Urothelium cell line (cell line): ENCODE measurements around the gene RNF144A.
"Not testable (repeated sequence)": the region's sequence is repeated elsewhere in the genome, so short reads cannot be mapped to it uniquely, and the experiment has no call there.

Experiments used
- DNase-seq: peaks from one replicate; pipeline ENCODE4 v3.0.0; 2011; ENCODE audit warnings: low spot score, mixed read lengths
- FAIRE-seq: peaks from 2 replicates; lab custom pipeline; 2011; peaks lifted over from hg19 to GRCh38; lab: Jason Lieb, UNC

The RNF144A gene

DNA sequence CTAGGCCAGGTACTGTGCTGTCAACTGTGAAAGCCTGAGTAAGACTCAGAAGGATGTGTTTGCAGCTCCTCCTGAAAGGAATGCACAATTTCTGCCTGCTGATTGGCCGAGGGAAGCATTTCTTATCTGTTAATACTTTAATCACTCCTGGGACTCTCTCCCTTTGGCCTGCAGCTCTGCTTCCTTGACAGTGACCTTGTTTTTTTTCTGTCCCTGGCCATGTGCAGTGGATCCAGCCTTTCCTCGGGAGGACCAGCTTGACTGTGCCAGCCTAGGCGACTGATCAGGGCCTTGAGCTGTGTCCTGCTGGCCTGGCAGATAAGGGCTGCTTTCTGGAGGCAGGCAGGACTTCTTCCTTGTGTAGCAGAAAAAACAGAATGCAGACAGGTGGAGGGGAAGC lies 10.0 kb downstream of the RNF144A start:
- FAIRE-seq (no peak), DNase-seq (no peak)

- no peak for DNase-seq
- no peak for FAIRE-seq
Observed at GRCh38 chr2:6927753-6928152, 10.5 kb downstream of the RNF144A start.

GRCh38 chr2:6928452-6928851 lies 11.2 kb downstream of the RNF144A start:
- FAIRE-seq = no peak
- no peak for DNase-seq

DNA sequence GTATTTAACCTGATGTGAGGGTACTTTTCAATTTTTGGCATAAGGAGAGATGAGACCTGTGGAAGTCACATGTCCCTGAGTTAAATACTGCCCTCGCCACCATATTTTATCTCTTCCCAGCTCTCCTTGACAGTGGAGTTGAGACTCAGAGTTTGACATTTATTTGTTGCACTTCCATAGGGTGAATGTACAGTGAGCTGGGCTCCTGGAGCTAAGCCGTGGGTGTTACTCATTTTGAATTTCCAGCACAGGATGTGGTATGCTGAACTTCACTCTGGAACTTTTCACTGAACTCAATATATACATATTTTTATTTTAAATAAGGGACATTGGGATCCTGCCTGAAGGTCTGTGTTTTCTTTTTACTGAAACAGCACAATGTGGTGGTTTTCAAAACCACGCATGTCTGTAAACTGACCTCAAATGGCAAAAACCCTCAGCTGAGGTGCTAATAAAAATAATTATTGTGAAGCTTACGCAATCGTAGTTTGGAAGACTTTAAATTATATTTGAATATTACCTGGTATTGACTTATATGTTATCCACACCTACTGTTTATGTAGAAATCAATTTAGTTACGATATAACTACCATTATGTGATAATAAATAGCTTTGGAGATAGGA lies 12.1 kb downstream of the RNF144A start:
- DNase-seq (no peak), FAIRE-seq (no peak)

DNA sequence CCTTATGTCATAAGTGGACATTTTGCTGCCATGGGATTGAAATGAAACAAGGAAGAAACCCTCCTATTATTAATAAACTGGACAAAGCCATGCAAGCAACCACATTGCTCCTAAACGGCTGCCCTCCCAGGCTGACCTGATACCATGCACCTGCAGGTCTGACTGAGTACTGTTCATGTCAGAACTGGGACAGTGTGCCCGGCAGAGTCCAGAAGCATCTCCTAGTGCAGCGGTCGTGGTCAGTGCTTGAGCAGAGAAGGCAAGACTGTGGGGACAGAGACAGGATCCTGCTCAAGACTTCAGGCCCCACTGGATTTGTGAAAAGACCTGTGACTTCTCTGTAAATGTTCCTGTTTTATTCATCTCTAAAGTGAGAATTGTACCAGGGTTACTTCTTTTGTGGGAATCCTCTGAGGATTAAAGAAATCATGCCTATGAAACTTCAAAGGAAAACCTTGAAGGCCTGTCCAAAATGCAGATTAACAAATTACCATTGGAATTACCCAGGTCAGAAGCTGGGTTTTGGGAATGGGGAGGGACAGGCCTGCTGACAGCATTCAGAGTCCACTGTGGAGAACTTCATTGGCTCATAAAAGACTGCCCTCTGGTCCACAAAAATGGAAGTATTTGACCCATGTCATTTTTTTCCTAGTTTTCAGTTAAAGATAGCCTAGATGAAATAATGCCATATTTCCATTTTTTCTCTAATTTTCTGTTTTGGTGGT lies 13.9 kb downstream of the RNF144A start:
- DNase-seq (no peak), FAIRE-seq (no peak)

DNA sequence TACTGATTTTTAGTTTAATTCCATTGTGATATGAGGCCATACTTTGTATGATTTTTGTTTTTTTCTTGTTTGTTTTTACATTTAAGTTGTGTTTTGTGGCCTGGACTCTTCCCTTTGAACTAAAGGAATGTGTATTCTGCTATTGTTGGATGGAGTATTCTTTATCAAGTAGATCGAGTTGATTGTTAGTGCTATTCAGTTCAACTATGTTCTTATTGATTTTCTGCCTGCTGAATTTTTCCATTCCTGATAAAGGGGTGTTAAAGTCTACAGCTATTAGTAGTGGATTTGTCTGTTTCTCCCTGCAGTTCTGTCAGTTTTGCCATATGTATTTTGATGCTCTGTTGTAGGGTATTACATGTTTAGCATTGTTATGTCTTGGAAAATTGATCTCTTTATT lies 14.5 kb downstream of the RNF144A start:
- FAIRE-seq = no peak
- no peak for DNase-seq

GRCh38 chr2:6932206-6932605 lies 15.0 kb downstream of the RNF144A start:
- no peak for DNase-seq
- FAIRE-seq = no peak

GRCh38 chr2:6932828-6933227 lies 15.6 kb downstream of the RNF144A start:
- FAIRE-seq = no peak

GRCh38 chr2:6933911-6934310 lies 16.7 kb downstream of the RNF144A start:
- FAIRE-seq = no peak

More at GRCh38 chr2:6932828-6933227, 15.6 kb downstream of the RNF144A start:
- DNase-seq = no peak

GRCh38 chr2:6934345-6934744 lies 17.1 kb downstream of the RNF144A start:
- FAIRE-seq = no peak

More at GRCh38 chr2:6933911-6934310, 16.7 kb downstream of the RNF144A start:
- DNase-seq = no peak

GRCh38 chr2:6934758-6935651 lies 17.8 kb downstream of the RNF144A start:
- DNase-seq = no peak
- FAIRE-seq = no peak

More at GRCh38 chr2:6934345-6934744, 17.1 kb downstream of the RNF144A start:
- DNase-seq = no peak

DNA sequence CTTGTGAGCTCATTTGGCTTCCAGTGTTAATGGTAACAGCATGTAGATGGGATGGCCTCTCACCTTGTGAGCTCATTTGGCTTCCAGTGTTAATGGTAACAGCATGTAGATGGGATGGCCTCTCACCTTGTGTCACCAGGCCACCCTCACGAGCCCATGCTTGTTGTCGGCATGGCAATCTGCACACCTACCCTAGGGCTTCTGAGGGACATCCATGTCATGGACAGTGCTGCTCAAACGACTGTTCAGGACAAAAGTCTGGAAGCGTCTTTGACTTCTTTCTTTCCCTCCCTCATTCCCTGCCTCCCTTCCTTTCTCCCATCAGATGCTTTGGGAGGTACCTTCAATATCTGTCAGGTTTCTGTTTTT lies 18.4 kb downstream of the RNF144A start:
- DNase-seq, FAIRE-seq: not testable (repeated sequence)

- DNase-seq (no peak), FAIRE-seq (no peak)
Observed at GRCh38 chr2:6937157-6937556, 19.9 kb downstream of the RNF144A start.

GRCh38 chr2:6937582-6937981 lies 20.4 kb downstream of the RNF144A start:
- DNase-seq (no peak), FAIRE-seq (no peak)

- DNase-seq (no peak), FAIRE-seq (no peak)
Observed at GRCh38 chr2:6939071-6939470, 21.9 kb downstream of the RNF144A start.

DNA sequence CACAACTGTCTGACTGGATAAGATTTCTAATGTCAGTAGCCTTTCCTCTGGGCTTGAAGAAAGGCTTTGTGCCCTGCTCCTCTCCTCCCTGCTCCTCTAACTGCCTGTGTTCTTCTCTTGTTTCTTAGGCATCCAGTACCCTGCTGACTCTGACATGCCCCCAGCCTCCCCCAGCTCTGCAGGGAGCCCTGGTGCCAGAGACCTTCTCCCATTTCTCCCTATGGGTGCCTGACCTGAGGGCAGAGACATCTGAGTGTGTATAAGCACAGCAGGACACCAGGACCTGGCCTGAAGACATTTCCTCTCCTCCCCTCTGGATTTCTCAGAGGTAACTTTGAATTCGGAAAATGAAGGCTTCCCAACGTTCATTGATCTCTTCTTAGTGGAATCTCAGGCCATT lies 23.6 kb downstream of the RNF144A start:
- no peak for FAIRE-seq
- no peak for DNase-seq

GRCh38 chr2:6941299-6942046 lies 24.3 kb downstream of the RNF144A start:
- DNase-seq = no peak
- no peak for FAIRE-seq

- FAIRE-seq = no peak
- no peak for DNase-seq
Observed at GRCh38 chr2:6942848-6943247, 25.6 kb downstream of the RNF144A start.

- FAIRE-seq (no peak), DNase-seq (no peak)
Observed at GRCh38 chr2:6943523-6943922, 26.3 kb downstream of the RNF144A start.

DNA sequence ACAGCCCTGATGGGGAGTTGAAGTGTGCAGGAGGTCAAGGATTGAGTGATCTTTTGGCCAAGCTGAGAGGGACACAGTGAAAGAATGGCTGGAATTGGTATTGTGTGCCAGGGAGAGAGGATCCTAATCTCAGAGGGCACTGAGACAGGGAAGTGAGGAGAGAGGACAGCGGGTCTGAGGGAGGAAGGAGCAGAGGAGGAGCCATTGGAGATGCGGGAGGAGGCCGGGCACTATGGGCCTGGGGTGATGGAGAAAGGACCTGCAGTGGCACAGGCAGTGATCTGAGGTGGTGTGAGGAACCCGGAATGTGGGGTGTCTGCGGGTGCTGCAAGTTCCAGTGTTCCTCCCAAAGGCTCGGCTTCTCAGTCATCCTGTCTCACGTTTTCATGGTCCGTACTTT lies 26.8 kb downstream of the RNF144A start:
- DNase-seq (no peak), FAIRE-seq (no peak)

DNA sequence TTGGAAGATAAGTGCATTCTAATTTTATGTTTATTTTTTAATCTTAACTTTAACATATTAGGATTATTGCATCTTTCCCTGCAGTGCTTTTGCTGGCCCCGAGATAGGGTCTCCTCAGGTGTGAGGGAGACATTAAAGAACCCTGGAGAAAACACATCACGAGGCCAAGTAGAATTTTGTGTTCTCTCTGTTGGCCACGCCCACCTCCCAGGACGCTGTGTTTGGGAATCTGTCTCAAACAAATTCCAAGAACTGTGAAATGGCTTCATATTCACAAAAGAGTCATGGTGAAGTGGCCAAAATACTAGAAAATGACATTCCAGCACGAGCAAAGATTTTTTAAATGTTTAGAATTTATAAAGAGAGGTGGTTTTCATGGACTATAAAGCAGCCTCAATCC lies 27.3 kb downstream of the RNF144A start:
- no peak for FAIRE-seq
- DNase-seq = no peak
